ENCODE measurements around the gene ADAMTSL4. TPM values are rescaled to one million over a fixed set of nuclear protein-coding genes. Genes with fewer than 3 reads are reported as not detected.
"Not testable (repeated sequence)": the region's sequence is repeated elsewhere in the genome, so short reads cannot be mapped to it uniquely, and the experiment has no call there.

ADAMTSL4 gene
- total and polyA plus RNA-seq, 10 donors: 2.8 to 19.1 (median 11.1) TPM

- peak overlapping the region in 3 of 8 donors; percentile 6 to 99 (median 61) for H3K27ac ChIP-seq
- intact Hi-C loops (cut with DNase I; ENCODE audit: low total_unique reads): loop anchor here (5.0 kb wide), 1 partner anchor 40 kb away; no protein-coding TSS in a partner anchor
- no peaks in the 10 kb centered on the region for H3K9me3 ChIP-seq
- peaks cover 9 to 34% (median 25%) of the 10 kb centered on the region in 6 donors for H3K4me1 ChIP-seq
- no peak overlapping the region for H3K4me3 ChIP-seq
- DNase-seq: no peak
- 75 to 100% (median 78%) methylated on average over 2 of the region's 2 CpGs for WGBS, 5 donors
- H3K27me3 ChIP-seq (replicated peaks in 1 of 7): no peaks in the 10 kb centered on the region
- no peak for TF ChIP-seq POLR2A (IDR thresholded peaks at IDR 0.05)
- TF ChIP-seq POLR2AphosphoS5 (IDR thresholded peaks at IDR 0.05): no peak
- TF ChIP-seq CTCF (IDR thresholded peaks at IDR 0.05 in 8 of 11, conservative IDR thresholded peaks at IDR 0.05 in 3 of 11): no peak
- peaks cover 0 to 11% (median under 1%) of the 10 kb centered on the region in 6 donors for H3K36me3 ChIP-seq
These were observed 33.2 kb downstream of the ADAMTSL4 start for GRCh38 chr1:150582371-150582770.

GRCh38 chr1:150596095-150596892, 47.1 kb downstream of the ADAMTSL4 start:
- intact Hi-C loops (cut with DNase I; ENCODE audit: low total_unique reads): no loop called here
- TF ChIP-seq POLR2A (IDR thresholded peaks at IDR 0.05) (no peak), POLR2AphosphoS5 (IDR thresholded peaks at IDR 0.05) (no peak), CTCF (IDR thresholded peaks at IDR 0.05 in 8 of 11, conservative IDR thresholded peaks at IDR 0.05 in 3 of 11) (no peak)
- Histone ChIP-seq H3K27me3 (replicated peaks in 1 of 7) (no peaks in the 10 kb centered on the region), H3K36me3 (peaks cover 0 to 19% (median 6%) of the 10 kb centered on the region in 6 donors), H3K4me3 (no peak overlapping the region), H3K9me3 (no peaks in the 10 kb centered on the region), H3K4me1 (peaks cover 0 to 15% (median 0%) of the 10 kb centered on the region in 6 donors), H3K27ac (peak overlapping the region in 1 of 8 donors; percentile 3)
- 86 to 97% (median 93%) methylated on average over 7 of the region's 7 CpGs for WGBS, 5 donors
- no peak for DNase-seq

- no peak overlapping the region for H3K27ac ChIP-seq
- DNase-seq: no peak
These were observed 47.8 kb downstream of the ADAMTSL4 start for GRCh38 chr1:150596976-150597375.

GRCh38 chr1:150598346-150598745, 49.1 kb downstream of the ADAMTSL4 start:
- DNase-seq; H3K9me3 ChIP-seq; H3K4me3 ChIP-seq; H3K27ac ChIP-seq; H3K4me1 ChIP-seq; intact Hi-C loops (cut with DNase I; ENCODE audit: low total_unique reads); H3K27me3 ChIP-seq (replicated peaks in 1 of 7): not testable (repeated sequence)
- H3K36me3 ChIP-seq: peaks cover 0 to 19% (median 6%) of the 10 kb centered on the region in 6 donors
- 82 to 98% (median 92%) methylated on average over 4 of the region's 4 CpGs for WGBS, 5 donors

More at GRCh38 chr1:150596976-150597375, 47.8 kb downstream of the ADAMTSL4 start:
- intact Hi-C loops (cut with DNase I; ENCODE audit: low total_unique reads): no loop called here
- Histone ChIP-seq H3K36me3 (peaks cover 0 to 19% (median 6%) of the 10 kb centered on the region in 6 donors), H3K4me1 (peaks cover 0 to 15% (median 0%) of the 10 kb centered on the region in 6 donors), H3K27me3 (replicated peaks in 1 of 7) (no peaks in the 10 kb centered on the region), H3K9me3 (no peaks in the 10 kb centered on the region), H3K4me3 (no peak overlapping the region)
- WGBS, 5 donors: 90 to 95% (median 92%) methylated on average over 3 of the region's 3 CpGs
- no peak for TF ChIP-seq POLR2A (IDR thresholded peaks at IDR 0.05)
- TF ChIP-seq POLR2AphosphoS5 (IDR thresholded peaks at IDR 0.05): no peak
- no peak for TF ChIP-seq CTCF (IDR thresholded peaks at IDR 0.05 in 8 of 11, conservative IDR thresholded peaks at IDR 0.05 in 3 of 11)

Measured in spleen (tissue), 11 donors.